Activated naive CD4-positive, alpha-beta T cell treated with Interleukin-2 at 50 U/mL for 16 hours (primary cell): Measurements from ENCODE around the gene ZDHHC7.
"Not testable (repeated sequence)": the region's sequence is repeated elsewhere in the genome, so short reads cannot be mapped to it uniquely, and the experiment has no call there.

Experiments used
- DNase-seq: peaks from one replicate; pipeline ENCODE4 v3.0.0-alpha.2; 2020

ZDHHC7 gene

GRCh38 chr16:85042167-85042526, 30.8 kb upstream of the ZDHHC7 start:
- no peak for DNase-seq

- no peak for DNase-seq
Measured at GRCh38 chr16:85041219-85042166, 30.2 kb upstream of the ZDHHC7 start.

- DNase-seq: no peak
Measured at GRCh38 chr16:85040685-85041084, 29.4 kb upstream of the ZDHHC7 start.

DNA sequence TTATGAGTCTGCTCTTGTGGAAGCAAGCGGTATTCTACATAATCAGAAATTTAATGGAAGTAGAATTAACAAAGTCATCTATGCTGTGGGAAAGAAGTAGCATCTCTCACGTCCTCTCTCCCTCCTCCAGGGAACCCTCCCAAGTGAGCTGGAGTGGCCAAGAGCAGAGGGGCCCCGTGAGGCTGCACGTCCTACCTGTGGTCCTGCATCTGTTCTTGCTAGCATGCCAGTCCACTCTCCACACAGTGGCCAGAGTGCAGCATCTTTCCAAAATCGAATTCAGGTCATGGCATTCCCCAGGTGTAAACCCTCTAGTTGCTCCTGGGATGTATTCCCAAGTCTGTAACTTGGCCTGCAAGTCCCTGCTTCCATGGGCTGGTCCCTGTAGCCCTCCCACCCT, 26.4 kb upstream of the ZDHHC7 start:
- DNase-seq: no peak

DNA sequence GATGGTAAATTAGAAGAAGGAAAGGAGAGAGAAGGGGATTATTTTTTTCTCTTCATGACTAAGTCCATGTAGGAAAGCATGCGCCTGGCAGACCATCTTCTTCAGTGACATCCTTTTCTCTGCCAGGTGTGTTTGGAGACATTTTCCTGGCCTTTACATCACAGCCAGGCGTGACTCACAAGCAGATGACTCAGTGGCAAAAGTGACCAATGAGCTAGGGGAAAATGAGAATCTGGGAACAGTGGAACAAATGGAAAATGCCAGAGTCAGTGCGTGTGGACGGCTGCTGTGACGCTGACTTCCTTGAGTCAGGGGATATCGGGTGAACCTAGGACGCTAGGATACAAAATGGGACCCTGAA, 25.7 kb upstream of the ZDHHC7 start:
- no peak for DNase-seq

GRCh38 chr16:85036236-85037049, 25.1 kb upstream of the ZDHHC7 start:
- DNase-seq: no peak

DNA sequence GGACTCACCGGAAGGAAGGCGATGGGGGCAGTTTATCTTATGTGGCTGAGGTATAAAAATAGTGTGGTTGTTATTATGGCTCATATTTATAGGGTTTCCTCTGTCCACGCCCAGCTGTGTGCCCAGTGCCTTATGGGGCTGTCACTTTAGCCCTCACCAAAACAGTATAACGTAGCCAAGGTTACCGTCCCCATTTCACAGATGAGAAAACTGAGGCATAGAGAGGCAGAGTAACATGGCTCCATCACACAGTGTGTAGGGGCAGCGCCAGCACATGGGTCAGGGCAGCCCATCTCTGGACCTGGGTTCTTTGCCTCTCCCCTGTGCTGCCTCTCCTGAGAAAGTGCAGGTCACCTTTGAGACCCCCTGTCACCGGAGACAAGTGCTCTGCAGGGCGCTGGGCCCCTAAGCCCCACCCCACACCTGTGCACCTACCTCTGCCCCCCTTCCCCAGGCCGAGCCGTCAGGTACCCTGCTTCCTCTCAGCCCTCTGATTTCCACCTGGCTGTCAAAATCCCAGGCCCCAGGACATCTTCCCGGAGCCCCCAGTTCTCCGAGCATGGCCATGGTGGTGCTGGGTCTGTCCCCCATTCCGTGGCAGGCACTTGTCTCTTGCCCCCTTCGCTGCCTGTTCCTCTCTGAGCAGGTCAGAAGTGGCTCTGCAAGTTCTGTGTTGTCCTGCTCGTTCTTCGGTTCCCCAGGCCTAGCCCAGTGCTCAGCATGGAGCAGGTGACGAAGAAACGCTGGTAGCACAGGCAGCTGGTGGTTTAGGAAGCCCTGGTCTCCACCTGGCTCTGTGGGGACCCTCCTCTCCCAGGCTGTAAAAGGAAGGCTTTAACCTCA, 23.5 kb upstream of the ZDHHC7 start:
- no peak for DNase-seq

DNA sequence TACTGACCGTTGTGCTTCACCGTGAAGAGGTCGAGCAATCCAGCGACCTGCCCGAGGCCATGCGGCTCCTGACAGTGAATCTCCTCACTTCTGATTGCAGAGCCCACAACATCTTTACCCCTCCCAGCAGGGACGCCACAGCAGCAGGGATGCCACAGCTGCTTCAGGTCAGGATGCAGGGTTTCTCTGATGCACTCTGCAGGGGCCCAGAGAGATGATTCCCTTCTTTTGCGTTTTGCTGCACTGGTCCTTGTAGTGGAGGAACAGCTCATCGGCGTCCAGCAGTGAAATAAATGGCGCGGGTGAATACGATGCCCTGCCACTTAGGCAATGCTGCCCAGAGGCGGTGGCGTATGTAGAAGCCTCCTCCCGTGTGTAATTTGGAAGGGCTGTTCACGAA, 21.8 kb upstream of the ZDHHC7 start:
- no peak for DNase-seq

- DNase-seq: not testable (repeated sequence)
Measured at GRCh38 chr16:85032187-85032586, 20.9 kb upstream of the ZDHHC7 start.

DNA sequence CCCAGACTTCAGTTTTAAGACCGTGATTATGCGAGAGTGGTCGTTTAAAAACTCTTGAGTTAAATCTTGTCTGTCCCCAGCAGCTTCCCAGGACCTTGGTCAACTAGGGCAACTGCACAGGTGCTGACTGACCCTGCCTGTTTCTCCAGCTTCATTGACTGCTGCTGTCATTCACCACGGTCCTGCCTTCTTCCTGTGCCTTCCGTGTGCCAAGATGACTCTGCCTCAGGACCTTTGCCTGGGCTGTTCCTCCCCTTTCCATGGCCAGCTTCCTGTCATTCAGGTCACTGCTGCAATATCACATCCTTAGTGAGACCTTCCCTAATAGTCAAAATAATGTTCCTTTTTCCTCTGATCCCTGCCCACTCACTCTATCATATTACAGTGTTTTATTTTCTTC, 20.1 kb upstream of the ZDHHC7 start:
- no peak for DNase-seq

DNA sequence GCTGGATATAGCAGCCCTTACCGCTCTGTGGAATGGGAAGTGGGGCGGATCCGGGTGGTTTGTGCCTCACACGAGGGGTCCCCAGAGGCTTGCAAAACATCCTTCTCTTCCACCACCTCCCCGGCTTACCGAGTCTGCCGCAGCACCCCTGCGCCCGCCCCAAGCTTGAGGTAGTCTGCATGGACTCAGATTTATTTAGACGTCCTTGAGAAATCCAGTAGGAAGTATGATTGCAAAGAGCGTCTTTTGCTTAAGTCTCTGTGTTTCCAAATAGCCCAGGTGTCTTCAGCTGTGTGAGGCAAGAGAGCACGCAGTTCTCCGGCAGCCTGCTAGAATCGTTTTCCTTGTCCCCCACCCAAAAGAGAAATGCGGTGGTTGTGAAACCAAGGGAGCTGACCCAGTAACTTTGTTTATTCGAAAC, 18.7 kb upstream of the ZDHHC7 start:
- DNase-seq: no peak

GRCh38 chr16:85029408-85029784, 18.1 kb upstream of the ZDHHC7 start:
- peak; percentile 68 for DNase-seq

DNA sequence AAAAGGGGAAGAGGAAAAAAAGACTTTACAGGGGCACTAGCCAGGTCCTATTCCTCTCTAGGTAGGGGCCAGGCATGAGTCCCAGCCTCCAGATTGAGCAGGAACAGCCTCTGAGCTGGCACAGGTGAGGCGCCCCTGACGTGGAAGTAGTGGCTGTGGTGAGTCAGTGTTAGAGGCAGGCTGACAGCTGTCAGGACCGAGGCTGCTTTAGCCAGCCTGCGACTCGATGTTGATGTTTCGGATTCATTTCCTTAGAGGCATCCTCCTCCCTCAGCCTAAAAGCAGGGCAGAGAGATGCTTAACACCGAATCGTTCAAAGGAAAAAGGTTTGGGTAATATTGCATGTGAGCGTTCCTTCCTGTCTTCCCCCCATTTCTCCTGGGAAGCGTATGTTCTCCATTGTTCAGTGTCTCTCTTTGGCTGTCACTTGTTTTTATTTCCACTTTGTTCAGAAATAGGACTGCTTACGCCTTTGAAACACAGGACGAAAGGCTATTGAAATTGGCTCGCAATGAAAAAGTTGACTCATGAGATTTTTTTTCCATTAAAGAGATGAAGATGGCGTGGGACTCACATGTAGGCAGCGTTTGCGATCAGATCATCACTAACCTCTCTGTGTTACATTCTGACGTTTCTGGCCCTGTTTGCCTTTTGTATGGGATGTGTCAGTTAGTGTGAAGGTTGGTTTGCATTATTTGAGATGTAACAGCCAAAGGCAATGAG, 17.5 kb upstream of the ZDHHC7 start:
- peak; percentile 78 for DNase-seq

GRCh38 chr16:85027958-85028684, 16.8 kb upstream of the ZDHHC7 start:
- DNase-seq: peak; percentile 18

DNA sequence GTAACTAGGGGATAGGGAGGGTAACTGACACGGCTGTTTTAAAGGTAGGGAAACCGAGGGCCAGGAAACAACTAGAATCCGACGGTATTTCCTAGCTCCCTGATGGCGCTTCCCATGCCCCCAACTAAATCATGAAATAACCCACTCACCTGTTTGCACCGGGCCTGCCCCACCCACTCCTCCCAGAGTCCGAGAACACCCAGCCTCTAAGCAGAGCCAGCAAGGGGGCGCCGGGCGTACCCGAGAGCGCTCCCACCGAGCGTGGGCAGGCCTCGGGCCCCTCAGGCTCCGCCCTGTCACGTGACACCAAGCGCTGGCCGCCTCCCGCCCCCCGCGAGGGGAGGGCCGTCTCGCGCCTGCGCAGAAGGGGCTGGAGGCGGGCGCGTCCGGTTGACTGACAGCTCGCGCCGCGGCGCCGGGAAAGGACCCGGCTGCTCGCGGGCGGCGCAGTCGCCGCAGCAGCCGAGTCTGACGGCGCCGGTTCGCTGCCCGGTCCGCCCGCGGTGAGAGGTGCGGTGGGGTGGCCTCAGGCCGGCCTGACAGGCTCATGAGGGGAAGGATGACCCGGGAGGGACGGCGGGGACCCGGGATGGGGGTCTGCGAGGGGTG, 16.1 kb upstream of the ZDHHC7 start, which contains the start of gene KIAA0513:
Gene KIAA0513 (plus strand): TSS at position 447 of the 609 bp plus-strand sequence. CDS start 39,277 bp downstream, outside the sequence.
- DNase-seq: peak; percentile 94

DNA sequence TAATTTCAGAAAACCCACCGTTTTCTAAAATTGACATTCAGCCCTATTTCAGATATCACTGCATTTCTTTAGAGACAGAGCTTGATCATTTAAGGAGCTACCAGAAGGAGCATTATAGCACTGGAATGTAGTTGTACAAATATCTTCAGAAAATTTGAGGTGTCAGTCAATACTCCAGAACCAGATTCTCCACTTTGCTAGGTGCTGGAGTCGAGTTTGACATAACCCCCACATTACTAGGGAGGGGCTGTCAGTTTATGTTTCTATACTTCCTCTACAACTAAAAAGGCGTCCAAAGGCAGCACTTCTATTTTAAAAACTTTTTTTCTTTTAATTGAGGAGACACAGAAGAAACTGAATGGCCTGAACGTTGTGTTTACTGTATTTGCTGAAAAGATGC, 15.4 kb upstream of the ZDHHC7 start:
- DNase-seq: no peak

- no peak for DNase-seq
Measured at GRCh38 chr16:85025781-85026653, 14.7 kb upstream of the ZDHHC7 start.

- DNase-seq: no peak
Measured at GRCh38 chr16:85019659-85020245, 8.4 kb upstream of the ZDHHC7 start.

GRCh38 chr16:85018529-85019236, 7.3 kb upstream of the ZDHHC7 start:
- DNase-seq: no peak
